ENCODE data around the gene TRAPPC5. TPM values are rescaled to one million over a fixed set of nuclear protein-coding genes. Genes with fewer than 3 reads are reported as not detected.

TRAPPC5 gene
- total RNA-seq, 1 donor from 2014 or later: 158 TPM

DNA sequence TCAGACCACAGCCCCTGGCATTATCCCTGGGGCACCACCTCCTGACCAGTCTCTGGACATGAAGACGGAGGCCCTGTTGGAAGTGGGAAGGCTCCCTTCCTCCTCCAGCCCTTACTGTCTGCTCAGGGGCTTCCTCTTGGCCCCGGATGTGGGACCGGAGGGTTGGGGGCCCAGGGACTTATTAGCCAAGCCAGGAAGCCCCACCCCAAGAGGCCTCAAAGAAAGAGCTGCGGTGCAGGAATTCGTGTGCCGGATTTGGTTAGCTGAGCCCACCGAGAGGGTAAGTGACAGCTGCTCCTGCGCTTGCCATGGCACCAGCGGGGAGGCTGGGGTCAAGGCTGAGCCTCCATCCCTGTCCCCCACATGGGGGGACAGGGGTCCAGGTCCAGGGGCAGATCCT is 11.8 kb upstream of the TRAPPC5 start, which contains the start of gene RETN:
TSS of gene RETN (plus strand) at position 208 of the 400 bp plus-strand sequence. CDS start 278 bp downstream, outside the sequence.
- H3K4me3 ChIP-seq (ENCODE audit: low read depth, low read length): no peak within 1 kb of the TSS
- TF ChIP-seq, protein P1, sequence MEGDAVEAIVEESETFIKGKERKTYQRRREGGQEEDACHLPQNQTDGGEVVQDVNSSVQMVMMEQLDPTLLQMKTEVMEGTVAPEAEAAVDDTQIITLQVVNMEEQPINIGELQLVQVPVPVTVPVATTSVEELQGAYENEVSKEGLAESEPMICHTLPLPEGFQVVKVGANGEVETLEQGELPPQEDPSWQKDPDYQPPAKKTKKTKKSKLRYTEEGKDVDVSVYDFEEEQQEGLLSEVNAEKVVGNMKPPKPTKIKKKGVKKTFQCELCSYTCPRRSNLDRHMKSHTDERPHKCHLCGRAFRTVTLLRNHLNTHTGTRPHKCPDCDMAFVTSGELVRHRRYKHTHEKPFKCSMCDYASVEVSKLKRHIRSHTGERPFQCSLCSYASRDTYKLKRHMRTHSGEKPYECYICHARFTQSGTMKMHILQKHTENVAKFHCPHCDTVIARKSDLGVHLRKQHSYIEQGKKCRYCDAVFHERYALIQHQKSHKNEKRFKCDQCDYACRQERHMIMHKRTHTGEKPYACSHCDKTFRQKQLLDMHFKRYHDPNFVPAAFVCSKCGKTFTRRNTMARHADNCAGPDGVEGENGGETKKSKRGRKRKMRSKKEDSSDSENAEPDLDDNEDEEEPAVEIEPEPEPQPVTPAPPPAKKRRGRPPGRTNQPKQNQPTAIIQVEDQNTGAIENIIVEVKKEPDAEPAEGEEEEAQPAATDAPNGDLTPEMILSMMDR (conservative IDR thresholded peaks at IDR 0.05; ENCODE audit: low read depth, low read length): no peak
- no peak for DNase-seq (ENCODE audit: low read depth)

DNA sequence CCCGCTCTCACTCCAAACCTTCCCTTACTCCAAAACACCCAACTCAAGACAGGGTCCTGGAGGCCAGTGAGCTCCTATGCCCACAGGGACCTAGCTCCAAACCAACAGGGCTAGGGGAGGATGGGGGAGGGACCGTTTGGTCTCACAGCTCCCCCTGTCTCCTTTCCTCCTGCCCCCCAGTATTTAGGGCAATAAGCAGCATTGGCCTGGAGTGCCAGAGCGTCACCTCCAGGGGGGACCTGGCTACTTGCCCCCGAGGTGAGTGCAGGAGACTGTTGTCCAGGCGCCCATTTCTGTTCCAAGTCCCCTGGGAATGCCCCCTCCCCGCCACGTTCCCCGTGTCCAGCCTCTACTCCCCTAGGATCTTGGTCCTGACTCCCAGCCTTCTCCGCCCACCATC is 11.0 kb upstream of the TRAPPC5 start:
- DNase-seq (ENCODE audit: low read depth): no peak
- no peak overlapping the region for H3K4me3 ChIP-seq (ENCODE audit: low read depth, low read length)
- TF ChIP-seq, protein P1 (conservative IDR thresholded peaks at IDR 0.05; ENCODE audit: low read depth, low read length): no peak

DNA sequence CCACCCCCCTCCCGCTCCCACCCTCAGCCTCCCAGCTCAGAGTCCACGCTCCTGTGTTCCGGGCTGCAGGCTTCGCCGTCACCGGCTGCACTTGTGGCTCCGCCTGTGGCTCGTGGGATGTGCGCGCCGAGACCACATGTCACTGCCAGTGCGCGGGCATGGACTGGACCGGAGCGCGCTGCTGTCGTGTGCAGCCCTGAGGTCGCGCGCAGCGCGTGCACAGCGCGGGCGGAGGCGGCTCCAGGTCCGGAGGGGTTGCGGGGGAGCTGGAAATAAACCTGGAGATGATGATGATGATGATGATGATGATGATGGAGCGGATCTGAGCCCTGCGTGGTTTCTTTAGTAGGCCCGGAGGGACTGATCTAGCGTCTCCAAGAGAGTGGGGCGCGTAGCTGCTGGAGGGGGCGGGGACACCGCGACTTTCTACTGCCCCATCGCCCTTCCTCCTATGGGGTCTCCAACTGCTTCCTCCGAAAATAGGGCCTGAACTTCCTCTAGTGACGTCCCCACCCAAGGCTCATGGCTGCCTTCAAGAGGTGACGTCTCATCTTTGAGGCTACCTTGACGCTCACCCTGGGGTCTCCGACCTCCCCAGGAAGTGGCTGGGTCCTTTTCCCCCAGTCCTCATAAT is 10.4 kb upstream of the TRAPPC5 start:
- H3K4me3 ChIP-seq (ENCODE audit: low read depth, low read length): no peak overlapping the region
- no peak for DNase-seq (ENCODE audit: low read depth)
- TF ChIP-seq, protein P1 (conservative IDR thresholded peaks at IDR 0.05; ENCODE audit: low read depth, low read length): no peak

DNA sequence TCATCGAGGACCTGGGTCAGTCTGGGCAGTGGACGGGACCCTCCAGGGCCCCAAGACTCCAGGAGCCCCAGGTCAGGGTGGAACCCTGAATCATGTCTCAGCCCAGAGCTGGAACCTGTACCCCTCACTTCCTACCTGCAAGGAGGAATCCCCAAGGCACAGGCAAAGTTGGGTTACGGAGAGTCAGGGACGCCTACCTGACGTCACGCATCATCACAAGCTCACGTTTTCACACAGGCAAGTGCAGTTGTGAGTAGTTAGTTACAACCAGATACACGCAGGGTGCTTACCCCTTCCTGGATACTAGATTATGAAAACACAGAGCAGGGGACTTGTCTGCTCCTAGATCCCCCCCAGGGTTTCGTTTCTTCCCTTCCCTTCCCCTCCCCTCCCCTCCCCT is 9.8 kb upstream of the TRAPPC5 start:
- no peak overlapping the region for H3K4me3 ChIP-seq (ENCODE audit: low read depth, low read length)
- no peak for DNase-seq (ENCODE audit: low read depth)
- TF ChIP-seq, protein P1 (conservative IDR thresholded peaks at IDR 0.05; ENCODE audit: low read depth, low read length): no peak

DNA sequence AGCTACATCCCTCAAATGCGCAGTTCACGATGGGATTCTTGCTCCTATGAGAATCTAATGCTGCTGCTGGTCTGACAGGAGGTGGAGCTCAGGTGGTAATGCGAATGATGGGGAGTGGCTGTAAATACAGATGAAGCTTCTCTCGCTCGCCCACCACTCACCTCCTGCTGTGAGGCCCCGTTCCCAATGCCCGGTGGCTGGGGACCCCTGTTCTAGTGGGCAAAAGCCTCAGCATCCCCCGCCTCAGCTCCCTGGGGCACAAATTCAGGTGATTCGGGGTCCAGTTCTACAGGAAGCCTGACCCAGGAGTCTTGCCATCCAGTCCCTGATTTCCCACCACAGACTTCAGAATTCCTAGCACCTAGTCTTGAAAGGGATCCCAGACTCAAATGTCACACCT is 8.1 kb upstream of the TRAPPC5 start:
- DNase-seq (ENCODE audit: low read depth): no peak
- TF ChIP-seq, protein P1 (conservative IDR thresholded peaks at IDR 0.05; ENCODE audit: low read depth, low read length): no peak
- H3K4me3 ChIP-seq (ENCODE audit: low read depth, low read length): no peak overlapping the region

DNA sequence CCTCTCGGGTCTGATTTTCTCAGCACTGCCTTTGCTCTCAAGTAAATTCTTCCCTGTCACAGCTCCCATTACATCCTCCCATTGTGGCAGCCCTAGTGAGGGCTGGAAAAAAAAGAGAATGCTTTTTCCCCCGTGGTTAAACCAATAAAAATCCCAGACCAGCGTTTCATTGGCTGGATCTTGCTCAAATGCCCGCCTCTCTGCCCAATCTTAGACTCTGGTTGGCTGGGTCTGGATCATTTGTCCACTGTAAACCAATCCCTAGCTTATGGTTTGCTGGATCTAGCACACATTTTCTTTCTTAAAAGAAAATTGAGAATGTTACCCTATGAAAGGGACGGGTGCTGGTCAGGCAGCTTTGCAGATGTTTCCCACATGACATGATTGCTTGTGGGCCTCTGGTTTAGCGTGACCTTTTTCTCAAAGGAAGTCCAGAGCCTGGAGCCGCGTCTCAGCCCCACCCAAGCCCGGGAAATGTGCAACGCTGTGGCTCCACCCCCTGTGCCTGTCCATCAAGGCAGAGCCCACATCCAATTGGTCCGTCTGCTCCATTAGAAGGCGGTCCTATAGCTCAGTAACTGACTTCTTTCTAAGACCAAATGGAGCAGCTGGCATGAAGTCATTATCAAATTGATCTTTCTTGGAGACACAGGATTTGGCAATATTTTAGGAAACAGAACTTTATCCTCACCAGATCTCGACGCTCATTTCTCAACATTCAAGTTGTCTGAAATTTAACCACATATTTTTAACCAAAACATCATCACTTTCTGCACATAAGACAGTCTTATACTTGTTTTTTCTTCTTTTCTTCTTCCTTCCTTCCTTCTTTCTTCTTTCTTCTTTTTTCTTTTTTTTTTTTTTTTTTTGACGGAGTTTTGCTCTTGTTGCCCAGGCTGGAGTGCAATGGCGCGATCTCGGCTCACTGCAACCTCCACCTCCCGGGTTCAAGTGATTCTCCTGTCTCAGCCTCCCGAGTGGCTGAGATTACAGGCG is 6.3 kb upstream of the TRAPPC5 start:
- no peak overlapping the region for H3K4me3 ChIP-seq (ENCODE audit: low read depth, low read length)
- TF ChIP-seq, protein P1 (conservative IDR thresholded peaks at IDR 0.05; ENCODE audit: low read depth, low read length): no peak
- DNase-seq (ENCODE audit: low read depth): no peak
